HG02623 (cell line): ENCODE measurements around the gene TMEM245.
"Not testable (repeated sequence)": the region's sequence is repeated elsewhere in the genome, so short reads cannot be mapped to it uniquely, and the experiment has no call there.

ENCODE experiments used
- ATAC-seq: cut with Tn5 transposase; IDR thresholded peaks from one replicate; pipeline ENCODE4 v1.9.1; 2021; ENCODE audit warnings: moderate library complexity; ENCODE audit not compliant: unreplicated experiment

The TMEM245 gene

DNA sequence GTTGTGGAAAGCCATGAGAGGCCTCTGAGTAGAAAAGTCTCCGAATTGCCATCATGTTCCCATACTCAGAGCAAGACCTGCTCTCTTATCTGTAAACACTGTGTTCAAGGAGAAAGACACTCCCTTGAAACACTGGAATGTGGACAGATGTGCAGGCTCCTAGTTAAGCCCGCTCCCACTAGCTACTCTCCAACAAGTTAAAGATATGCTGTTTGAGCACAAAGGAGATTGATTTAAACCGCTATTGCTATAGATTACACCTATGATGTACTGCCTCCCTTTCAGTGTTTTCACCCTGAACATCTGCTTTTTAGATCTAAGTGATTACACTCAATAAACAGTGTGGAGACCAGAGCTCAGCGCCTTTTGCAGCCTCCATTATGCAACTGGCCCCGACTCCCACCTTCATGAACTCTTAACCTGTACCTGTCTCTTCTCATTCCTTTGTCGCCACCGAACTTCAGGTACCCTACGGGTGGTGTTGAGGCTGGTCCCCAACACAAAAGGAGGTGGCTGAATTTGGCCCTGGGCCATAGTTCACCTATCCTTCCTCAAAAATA, 47.5 kb downstream of the TMEM245 start:
- ATAC-seq: no peak

- no peak for ATAC-seq
Observed at GRCh38 chr9:109068764-109069163, 51.0 kb downstream of the TMEM245 start.

DNA sequence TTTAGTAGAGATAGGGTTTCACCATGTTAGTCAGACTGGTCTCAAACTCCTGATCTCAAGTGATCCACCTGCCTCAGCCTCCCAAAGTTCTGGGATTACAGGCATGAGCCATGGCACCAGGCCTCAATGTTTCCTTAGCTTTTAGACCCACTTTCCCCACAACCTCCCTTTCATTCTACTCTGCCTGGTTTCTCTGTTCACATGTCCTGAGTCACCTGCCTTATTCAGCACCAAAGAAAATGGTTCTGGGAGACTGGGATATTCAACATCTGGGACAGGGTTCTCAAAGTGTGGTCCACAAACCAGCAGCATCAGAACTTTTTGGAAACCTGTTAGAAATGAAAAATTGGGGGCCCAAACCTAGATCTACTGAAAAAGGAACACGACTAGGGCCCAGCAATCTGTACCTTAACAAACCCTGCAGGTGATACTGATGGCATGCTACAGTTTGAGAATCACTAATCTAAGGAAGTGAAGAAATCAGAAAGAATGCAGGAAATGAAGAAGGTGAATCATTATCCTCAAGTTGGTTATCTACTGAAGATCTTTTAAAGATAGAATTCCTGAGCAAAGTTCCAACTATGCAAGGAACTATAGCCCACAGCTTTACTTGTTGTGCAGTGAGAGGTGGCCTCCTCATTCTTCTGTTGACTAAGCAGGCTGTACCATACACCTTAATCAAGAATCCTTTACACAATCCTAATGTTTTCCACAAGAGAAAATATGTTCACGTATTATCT, 54.6 kb downstream of the TMEM245 start:
- no peak for ATAC-seq

DNA sequence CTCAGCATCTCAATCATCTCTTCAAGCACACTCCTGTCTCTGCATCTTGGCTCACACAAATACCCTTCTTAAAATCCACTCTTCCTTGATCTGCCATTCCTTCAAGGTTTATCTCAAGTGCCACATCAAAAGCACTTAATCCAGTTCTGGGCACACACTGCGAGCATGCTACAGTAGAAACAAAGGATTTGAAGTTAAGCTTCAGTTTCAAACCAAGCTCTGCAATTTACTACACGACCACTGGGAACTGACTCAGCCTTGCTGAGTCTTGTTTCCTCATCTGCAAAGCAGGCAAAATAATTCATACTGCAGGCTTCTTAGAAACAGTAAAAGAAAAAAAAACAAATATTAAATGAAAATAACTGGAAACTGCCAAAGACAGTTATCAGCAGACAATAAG, 56.0 kb downstream of the TMEM245 start:
- no peak for ATAC-seq

- no peak for ATAC-seq
Observed at GRCh38 chr9:109062543-109062942, 57.2 kb downstream of the TMEM245 start.

- no peak for ATAC-seq
Observed at GRCh38 chr9:109060191-109060590, 59.6 kb downstream of the TMEM245 start.

GRCh38 chr9:109053121-109053520, 66.6 kb downstream of the TMEM245 start:
- ATAC-seq: not testable (repeated sequence)

DNA sequence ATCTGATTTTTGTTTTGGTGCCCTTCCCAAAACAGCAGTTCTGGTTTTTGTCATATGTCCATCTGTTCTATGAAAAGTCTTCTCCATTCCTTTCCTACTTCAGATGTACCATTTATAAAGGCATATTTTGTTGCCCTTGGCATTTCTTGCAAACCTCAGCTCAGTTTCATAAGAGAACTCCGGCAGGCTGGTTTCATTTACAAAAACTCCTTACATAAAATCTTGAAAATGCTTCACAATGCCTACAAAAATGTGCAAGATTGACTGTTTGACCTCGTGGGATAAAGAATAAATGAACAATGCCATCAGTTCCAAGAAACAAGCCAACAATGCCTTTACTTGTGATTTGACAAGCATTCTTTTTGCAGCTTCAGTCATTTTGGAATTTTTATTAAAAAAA, 67.3 kb downstream of the TMEM245 start:
- ATAC-seq: no peak

GRCh38 chr9:109051733-109052132, 68.0 kb downstream of the TMEM245 start:
- ATAC-seq: no peak

GRCh38 chr9:109050444-109050843, 69.3 kb downstream of the TMEM245 start:
- no peak for ATAC-seq

- no peak for ATAC-seq
Observed at GRCh38 chr9:109048822-109049221, 70.9 kb downstream of the TMEM245 start.

GRCh38 chr9:109047259-109047658, 72.5 kb downstream of the TMEM245 start:
- ATAC-seq: no peak

GRCh38 chr9:109046346-109046745, 73.4 kb downstream of the TMEM245 start:
- no peak for ATAC-seq

GRCh38 chr9:109043578-109043977, 76.2 kb downstream of the TMEM245 start:
- ATAC-seq: no peak

- no peak for ATAC-seq
Observed at GRCh38 chr9:109040571-109040970, 79.2 kb downstream of the TMEM245 start.

GRCh38 chr9:109039539-109039938, 80.2 kb downstream of the TMEM245 start:
- ATAC-seq: no peak

GRCh38 chr9:109037946-109038715, 81.6 kb downstream of the TMEM245 start:
- no peak for ATAC-seq

DNA sequence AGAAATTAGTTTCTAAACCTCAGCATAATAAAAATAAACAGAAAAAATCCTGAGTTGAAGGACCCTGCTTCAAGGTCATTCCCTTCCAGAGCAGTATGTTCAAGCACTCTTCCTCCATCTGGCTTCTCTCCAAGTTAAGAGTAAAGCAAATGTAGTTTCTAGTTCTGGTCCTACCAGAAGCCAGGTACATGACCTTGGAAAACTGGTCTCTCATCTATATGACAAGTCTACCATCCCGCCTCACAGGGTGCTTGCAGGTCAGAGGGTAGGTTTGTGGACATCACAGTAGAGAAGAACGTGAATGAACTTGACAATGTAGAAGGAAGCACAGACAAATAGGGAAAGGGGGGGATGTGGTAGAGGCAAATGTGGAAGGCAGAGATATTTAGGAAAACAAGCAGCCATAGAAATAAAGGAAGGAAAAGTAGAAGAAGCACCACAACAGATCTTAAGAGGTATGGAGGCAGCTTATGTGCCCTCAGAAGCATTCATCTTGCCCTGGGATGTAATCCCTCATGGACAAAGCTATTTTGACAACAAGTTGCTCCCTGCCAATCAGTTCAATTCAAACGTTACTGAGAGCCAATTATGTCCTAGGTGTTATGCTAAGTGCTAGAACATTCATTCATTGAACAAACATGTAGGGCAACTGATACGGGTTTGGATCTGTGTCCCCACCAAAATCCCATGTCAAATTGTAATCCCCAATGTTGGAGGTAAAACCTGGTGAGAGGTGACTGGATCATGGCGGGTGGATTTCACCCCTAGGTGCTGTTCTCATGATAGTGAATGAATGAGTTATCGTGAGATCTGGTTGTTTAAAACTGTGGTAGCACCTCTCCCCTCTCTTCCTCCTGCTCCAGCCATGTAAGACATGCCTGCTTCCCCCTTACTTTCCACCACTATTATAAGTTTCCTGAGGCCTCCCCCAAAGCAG, 82.7 kb downstream of the TMEM245 start:
- no peak for ATAC-seq

DNA sequence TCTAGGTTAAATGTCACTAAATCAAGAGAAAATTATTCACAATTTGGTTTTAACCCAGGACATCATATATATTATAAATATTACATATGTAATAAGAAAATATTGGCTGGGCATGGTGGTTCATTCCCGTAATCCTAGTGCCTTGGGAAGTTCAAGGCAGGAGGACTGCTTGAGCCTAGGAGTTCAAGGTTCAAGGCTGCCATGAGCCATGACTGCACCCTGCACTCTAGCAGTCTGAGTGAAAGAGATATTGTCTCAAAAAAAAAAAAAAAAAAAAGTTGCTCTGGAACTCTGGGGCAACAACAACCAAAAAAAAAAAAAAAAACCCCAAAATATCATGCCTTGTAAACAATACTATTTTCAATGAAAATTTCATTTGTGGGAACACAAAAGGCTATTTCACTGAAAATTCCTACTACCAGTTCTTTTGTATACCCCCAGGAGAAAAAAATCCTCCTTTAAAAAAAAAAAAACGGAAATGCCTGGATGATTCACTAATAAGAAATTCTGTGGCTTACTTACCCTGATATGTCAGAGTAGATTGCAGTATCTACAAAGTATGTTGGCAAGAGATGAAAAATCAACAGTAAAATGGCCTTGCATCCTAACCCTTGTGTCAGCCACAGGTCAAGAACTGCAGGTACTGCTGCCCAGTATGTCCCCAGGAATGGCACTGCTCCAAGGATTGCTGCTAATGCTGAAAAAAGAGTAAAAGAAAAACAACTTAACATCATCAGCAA, 83.9 kb downstream of the TMEM245 start:
- ATAC-seq: no peak
